Vagina (tissue), 2 donors: ENCODE results near the gene NME8.

Source experiments
- POLR2AphosphoS5 ChIP-seq, 2 donors: sonication (generic); formaldehyde crosslinking; IDR thresholded peaks; one replicate each; pipeline ENCODE4 v1.9.0; 2017; ENCODE audit warnings: antibody characterized with exemption in 2 of 2, mild to moderate bottlenecking in 2 of 2, low read depth in 1 of 2; ENCODE audit not compliant: insufficient read depth in 1 of 2
- TF ChIP-seq, protein P1 (sequence below), 3 experiments: fragments of 450-650 bp in 2 of 3; fragments of 200-600 bp in 1 of 3; sonication (generic) in 1 of 3; IDR thresholded peaks; one replicate each; pipeline ENCODE4 v1.5.1; 2017 to 2019; ENCODE audit warnings: antibody characterized with exemption in 3 of 3, mild to moderate bottlenecking in 2 of 3, moderate library complexity in 2 of 3

DNA sequence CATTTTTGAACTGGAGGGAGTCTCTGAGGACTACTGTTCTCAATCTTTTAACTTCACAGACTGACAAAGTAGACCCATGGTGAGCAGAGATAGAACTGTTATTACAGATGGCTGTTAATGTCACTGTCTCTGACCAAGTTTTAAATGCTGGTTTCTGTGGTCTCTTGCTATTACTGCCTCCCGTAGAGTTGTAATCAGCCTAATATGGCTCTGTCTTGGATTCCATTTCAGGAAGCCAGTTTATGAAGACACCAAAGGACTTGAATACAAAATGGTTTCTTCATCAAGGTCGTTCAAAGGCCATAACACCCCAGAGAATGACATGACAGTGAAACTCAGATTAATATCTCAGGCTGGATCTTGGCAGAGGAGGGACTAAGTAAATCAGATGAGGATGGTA, 64.4 kb downstream of the NME8 start:
- TF ChIP-seq POLR2AphosphoS5 (IDR thresholded peaks at IDR 0.05; ENCODE audit: insufficient read depth in 1 of 2, low read depth in 1 of 2): no peak
- TF ChIP-seq, protein P1, sequence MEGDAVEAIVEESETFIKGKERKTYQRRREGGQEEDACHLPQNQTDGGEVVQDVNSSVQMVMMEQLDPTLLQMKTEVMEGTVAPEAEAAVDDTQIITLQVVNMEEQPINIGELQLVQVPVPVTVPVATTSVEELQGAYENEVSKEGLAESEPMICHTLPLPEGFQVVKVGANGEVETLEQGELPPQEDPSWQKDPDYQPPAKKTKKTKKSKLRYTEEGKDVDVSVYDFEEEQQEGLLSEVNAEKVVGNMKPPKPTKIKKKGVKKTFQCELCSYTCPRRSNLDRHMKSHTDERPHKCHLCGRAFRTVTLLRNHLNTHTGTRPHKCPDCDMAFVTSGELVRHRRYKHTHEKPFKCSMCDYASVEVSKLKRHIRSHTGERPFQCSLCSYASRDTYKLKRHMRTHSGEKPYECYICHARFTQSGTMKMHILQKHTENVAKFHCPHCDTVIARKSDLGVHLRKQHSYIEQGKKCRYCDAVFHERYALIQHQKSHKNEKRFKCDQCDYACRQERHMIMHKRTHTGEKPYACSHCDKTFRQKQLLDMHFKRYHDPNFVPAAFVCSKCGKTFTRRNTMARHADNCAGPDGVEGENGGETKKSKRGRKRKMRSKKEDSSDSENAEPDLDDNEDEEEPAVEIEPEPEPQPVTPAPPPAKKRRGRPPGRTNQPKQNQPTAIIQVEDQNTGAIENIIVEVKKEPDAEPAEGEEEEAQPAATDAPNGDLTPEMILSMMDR (IDR thresholded peaks at IDR 0.05): no peak
